ENCODE data around the gene TCEANC2.

TCEANC2 gene

DNA sequence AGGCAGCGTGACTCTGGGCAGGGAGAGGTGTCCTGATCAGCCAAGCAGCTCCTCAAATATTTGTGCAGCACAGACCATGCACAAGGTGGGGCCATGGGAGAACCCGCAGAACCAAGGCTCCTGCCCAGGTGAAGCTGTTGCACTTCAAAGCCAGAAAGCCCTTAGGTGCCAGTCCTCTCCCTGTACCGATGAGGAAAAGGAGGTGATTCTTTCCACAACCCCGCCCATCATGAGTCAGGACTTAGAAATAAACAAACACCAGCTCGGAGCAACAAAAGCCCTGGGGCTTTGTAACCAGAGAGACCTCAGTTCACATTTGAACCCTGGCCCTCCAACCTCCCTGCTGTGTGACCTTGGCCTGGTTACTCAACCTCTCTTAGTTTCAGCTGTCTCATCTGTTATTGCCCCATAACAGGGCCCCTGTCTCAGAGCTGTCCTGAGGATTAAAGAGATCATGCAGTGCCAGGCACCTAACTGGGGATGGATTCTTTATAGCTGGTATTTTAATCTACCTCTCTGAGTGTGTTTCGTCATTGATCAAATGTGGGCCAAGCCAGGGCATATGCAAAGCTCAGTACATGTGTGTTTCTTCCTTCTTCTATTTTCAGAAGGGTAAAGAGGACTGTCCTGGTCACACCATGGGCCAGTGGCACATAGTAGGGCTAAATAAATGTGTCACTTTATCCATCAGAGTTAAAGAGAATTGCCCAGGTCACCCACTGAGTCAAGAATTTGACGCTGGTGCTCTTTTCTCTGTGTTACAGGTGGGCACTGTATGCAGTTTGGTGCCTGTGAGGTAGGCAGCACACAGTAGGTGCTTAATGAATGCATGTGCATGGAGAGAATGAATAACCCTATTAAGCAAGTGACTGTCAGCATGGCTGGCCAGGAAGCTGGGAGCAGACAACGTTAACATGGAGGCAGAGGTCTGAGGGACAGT lies 36.8 kb upstream of the TCEANC2 start:
- TF ChIP-seq SIN3A (IDR thresholded peaks at IDR 0.05; ENCODE audit: borderline replicate concordance, insufficient read depth, low read length) (no peak), TAF1 (IDR thresholded peaks at IDR 0.05; ENCODE audit: borderline replicate concordance, insufficient read depth, low read length) (no peak), POLR2AphosphoS5 (IDR thresholded peaks at IDR 0.05; ENCODE audit: low read depth, low read length) (no peak), FOXP2 (optimal IDR thresholded peaks at IDR 0.05; ENCODE audit: borderline replicate concordance, extremely low read depth, extremely low read length, insufficient read depth) (no peak)
- TF ChIP-seq, protein P1, sequence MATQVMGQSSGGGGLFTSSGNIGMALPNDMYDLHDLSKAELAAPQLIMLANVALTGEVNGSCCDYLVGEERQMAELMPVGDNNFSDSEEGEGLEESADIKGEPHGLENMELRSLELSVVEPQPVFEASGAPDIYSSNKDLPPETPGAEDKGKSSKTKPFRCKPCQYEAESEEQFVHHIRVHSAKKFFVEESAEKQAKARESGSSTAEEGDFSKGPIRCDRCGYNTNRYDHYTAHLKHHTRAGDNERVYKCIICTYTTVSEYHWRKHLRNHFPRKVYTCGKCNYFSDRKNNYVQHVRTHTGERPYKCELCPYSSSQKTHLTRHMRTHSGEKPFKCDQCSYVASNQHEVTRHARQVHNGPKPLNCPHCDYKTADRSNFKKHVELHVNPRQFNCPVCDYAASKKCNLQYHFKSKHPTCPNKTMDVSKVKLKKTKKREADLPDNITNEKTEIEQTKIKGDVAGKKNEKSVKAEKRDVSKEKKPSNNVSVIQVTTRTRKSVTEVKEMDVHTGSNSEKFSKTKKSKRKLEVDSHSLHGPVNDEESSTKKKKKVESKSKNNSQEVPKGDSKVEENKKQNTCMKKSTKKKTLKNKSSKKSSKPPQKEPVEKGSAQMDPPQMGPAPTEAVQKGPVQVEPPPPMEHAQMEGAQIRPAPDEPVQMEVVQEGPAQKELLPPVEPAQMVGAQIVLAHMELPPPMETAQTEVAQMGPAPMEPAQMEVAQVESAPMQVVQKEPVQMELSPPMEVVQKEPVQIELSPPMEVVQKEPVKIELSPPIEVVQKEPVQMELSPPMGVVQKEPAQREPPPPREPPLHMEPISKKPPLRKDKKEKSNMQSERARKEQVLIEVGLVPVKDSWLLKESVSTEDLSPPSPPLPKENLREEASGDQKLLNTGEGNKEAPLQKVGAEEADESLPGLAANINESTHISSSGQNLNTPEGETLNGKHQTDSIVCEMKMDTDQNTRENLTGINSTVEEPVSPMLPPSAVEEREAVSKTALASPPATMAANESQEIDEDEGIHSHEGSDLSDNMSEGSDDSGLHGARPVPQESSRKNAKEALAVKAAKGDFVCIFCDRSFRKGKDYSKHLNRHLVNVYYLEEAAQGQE (IDR thresholded peaks at IDR 0.05; ENCODE audit: insufficient read depth in 1 of 2, low read depth in 2 of 2, low read length in 2 of 2), result no peak

DNA sequence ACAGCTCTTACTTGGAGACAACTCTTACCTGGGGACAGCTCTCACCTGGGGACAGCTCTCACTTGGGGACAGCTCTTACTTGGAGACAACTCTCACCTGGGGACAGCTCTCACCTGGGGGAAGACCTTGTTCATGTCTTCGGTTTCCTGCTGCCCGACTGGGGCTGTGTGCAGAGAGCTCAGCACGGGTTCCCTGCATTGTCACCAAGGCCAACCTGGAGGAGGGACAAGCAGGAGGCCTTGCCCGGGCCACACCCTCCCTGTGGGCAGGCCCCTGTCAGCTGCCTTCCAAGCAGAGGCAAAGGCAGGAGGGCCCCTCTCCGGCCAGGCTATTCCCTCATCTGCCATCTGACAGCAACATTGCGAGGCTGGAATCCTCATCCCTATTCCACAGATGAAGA lies 35.4 kb upstream of the TCEANC2 start, which contains the start of gene LDLRAD1:
TSS of gene LDLRAD1 (minus strand) at position 208 of the 400 bp plus-strand sequence. CDS start at position 134, 74 bp downstream.
- no peak for TF ChIP-seq TAF1 (IDR thresholded peaks at IDR 0.05; ENCODE audit: borderline replicate concordance, insufficient read depth, low read length)
- no peak for TF ChIP-seq FOXP2 (optimal IDR thresholded peaks at IDR 0.05; ENCODE audit: borderline replicate concordance, extremely low read depth, extremely low read length, insufficient read depth)
- TF ChIP-seq, protein P1 (IDR thresholded peaks at IDR 0.05; ENCODE audit: insufficient read depth in 1 of 2, low read depth in 2 of 2, low read length in 2 of 2), result no peak
- TF ChIP-seq POLR2AphosphoS5 (IDR thresholded peaks at IDR 0.05; ENCODE audit: low read depth, low read length), result no peak
- TF ChIP-seq SIN3A (IDR thresholded peaks at IDR 0.05; ENCODE audit: borderline replicate concordance, insufficient read depth, low read length), result no peak

DNA sequence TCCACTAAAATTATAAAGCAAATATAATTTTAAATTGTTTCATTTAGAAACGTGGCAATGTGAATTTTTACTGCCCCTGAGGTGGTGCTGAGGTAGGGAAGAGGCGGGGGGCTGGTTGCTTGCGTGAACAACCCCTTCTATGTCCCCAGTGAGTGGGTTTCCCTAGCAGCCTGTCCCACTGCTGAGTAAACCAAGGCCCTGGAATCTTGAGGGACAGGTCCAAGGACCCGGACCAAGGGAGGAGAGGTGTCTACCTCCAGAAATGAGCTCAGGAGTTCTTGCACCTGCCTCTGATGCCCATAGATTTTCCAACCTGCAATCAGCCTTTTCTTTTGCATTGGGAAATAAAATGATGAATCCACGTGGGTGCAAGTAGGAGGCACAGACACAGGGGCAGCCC lies 34.8 kb upstream of the TCEANC2 start:
- TF ChIP-seq SIN3A (IDR thresholded peaks at IDR 0.05; ENCODE audit: borderline replicate concordance, insufficient read depth, low read length) (no peak), TAF1 (IDR thresholded peaks at IDR 0.05; ENCODE audit: borderline replicate concordance, insufficient read depth, low read length) (no peak), POLR2AphosphoS5 (IDR thresholded peaks at IDR 0.05; ENCODE audit: low read depth, low read length) (no peak), FOXP2 (optimal IDR thresholded peaks at IDR 0.05; ENCODE audit: borderline replicate concordance, extremely low read depth, extremely low read length, insufficient read depth) (no peak)
- TF ChIP-seq, protein P1 (IDR thresholded peaks at IDR 0.05; ENCODE audit: insufficient read depth in 1 of 2, low read depth in 2 of 2, low read length in 2 of 2), result no peak

DNA sequence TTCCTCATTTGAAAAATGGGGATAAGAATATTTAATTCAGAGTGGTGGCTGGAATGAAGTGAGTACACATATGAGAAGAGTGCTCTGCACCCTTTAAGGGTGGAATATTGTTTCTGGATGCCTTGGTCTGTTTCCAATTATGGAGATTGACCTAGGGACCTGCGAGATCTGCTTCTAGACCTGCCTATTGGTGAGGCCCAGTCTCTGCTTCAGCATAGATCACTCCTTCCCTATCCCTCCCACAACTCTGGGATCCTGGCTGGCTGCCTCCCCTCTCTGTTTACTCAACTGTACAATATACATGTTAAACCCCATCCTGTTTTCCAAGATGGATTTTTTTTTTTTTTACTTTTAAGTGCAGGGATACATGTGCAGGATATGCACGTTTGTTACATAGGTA lies 29.1 kb upstream of the TCEANC2 start:
- TF ChIP-seq TAF1 (IDR thresholded peaks at IDR 0.05; ENCODE audit: borderline replicate concordance, insufficient read depth, low read length), result no peak

DNA sequence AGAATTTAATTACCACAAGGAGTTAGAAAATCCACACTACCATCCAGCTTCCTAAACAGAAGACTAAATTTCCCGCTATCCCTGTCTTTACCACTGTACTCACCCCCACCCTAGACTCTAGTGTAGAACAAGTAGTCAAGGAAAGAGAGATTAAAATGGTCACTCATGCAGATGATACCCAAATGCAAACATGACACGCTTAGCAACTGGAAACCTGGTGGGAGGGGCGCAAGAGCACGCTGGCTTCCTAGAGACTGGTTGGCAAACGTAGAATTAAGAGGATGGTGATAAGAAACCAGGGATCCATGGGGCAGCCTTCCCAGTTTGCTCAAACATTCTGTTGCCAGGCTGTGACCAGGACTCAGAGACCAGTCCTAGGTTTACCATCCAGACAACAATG lies 25.6 kb upstream of the TCEANC2 start:
- TF ChIP-seq TAF1 (IDR thresholded peaks at IDR 0.05; ENCODE audit: borderline replicate concordance, insufficient read depth, low read length) (no peak), FOXP2 (optimal IDR thresholded peaks at IDR 0.05; ENCODE audit: borderline replicate concordance, extremely low read depth, extremely low read length, insufficient read depth) (no peak), POLR2AphosphoS5 (IDR thresholded peaks at IDR 0.05; ENCODE audit: low read depth, low read length) (no peak), SIN3A (IDR thresholded peaks at IDR 0.05; ENCODE audit: borderline replicate concordance, insufficient read depth, low read length) (no peak)
- TF ChIP-seq, protein P1 (IDR thresholded peaks at IDR 0.05; ENCODE audit: insufficient read depth in 1 of 2, low read depth in 2 of 2, low read length in 2 of 2), result no peak
